ENCODE data around the gene OR51V1. TPM values are rescaled to one million over a fixed set of nuclear protein-coding genes. Genes with fewer than 3 reads are reported as not detected.

Gene OR51V1
- polyA plus RNA-seq, 2 of the 4 experiments (the other 2 are of a cell fraction): not detected

DNA sequence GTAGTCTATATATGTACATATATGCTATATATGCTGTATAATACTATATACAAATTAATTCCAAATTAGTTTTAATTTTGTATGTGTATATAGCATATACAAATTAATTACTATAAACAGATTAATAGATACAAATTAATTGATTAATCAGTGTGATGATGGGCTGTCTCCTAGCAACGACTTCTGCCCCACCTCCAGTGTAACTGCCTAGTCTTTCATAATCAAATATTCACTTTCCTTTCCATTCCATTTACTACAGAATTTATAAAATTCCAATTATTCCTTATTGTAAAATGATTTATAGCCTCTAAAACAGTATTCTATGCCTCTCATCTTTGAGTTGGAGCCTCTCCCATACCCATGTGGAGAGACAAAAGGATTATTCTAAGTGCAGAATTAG lies 32.8 kb upstream of the OR51V1 start:
- no peak for FAIRE-seq
- CTCF ChIA-PET: no interaction called here

DNA sequence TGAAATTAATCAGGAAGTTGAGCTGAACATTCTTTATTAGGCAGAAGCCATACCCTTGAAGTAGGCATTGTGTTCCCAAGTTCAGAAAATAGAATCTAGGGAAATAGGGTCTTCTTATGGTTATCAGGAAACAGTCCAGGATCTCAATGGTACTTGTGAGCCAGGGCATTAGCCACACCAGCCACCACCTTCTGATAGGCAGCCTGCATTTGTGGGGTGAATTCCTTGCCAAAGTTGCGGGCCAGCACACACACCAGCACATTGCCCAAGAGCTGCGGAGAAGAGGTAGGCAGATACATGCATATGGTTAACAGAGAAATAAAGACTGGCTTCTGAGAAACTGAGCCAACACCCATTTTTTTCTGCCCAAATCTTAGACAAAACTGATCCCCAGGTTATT lies 32.3 kb upstream of the OR51V1 start:
- Histone ChIP-seq H3K4me1 (no peaks in the 10 kb centered on the region), H3K9me3 (no peaks in the 10 kb centered on the region), H3K4me3 (no peak overlapping the region), H3K4me2 (no peak overlapping the region), H3K27ac (no peak overlapping the region)
- DNase-seq (ENCODE audit: low read depth in 1 of 2, low spot score in 1 of 2) (no peak), ATAC-seq (no peak), FAIRE-seq (no peak)
- TF ChIP-seq BCL3 (IDR thresholded peaks at IDR 0.05): no peak
- TF ChIP-seq RFX5 (IDR thresholded peaks at IDR 0.05): no peak
- no peak for TF ChIP-seq MYC (IDR thresholded peaks at IDR 0.05; ENCODE audit: borderline replicate concordance, low read length)
- POLR2A ChIA-PET: no interaction called here
- CTCF ChIA-PET: interaction anchor here (0.6 to 1.0 kb wide), 2 partner anchors 9 to 22 kb away, joined by 3 read pairs; no protein-coding TSS in a partner anchor
- WGBS (ENCODE audit: missing lambda C conversion rate): 88% methylated on average over 2 of the region's 2 CpGs

More for the DNA sequence above, 32.8 kb upstream of the OR51V1 start:
- no peak overlapping the region for H3K27ac ChIP-seq
- H3K4me2 ChIP-seq: no peak overlapping the region
- H3K9me3 ChIP-seq: no peaks in the 10 kb centered on the region
- H3K4me3 ChIP-seq: no peak overlapping the region
- POLR2A ChIA-PET: no interaction called here
- ATAC-seq (no peak), DNase-seq (ENCODE audit: low read depth in 1 of 2, low spot score in 1 of 2) (no peak)
- WGBS (ENCODE audit: missing lambda C conversion rate): 2% methylated on average over 1 of the region's 1 CpG
- H3K4me1 ChIP-seq: no peaks in the 10 kb centered on the region
- TF ChIP-seq, protein P1, sequence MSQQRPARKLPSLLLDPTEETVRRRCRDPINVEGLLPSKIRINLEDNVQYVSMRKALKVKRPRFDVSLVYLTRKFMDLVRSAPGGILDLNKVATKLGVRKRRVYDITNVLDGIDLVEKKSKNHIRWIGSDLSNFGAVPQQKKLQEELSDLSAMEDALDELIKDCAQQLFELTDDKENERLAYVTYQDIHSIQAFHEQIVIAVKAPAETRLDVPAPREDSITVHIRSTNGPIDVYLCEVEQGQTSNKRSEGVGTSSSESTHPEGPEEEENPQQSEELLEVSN (IDR thresholded peaks at IDR 0.05; ENCODE audit: borderline replicate concordance, low read depth): no peak
- TF ChIP-seq NPAS2 (CRISPR knock-in tag; IDR thresholded peaks at IDR 0.05; ENCODE audit: borderline replicate concordance) (no peak), HMGXB4 (CRISPR knock-in tag; IDR thresholded peaks at IDR 0.05; ENCODE audit: borderline replicate concordance) (no peak), CHD2 (IDR thresholded peaks at IDR 0.05; ENCODE audit: low read length, partially characterized antibody) (no peak), ZSCAN20 (CRISPR knock-in tag; IDR thresholded peaks at IDR 0.05) (no peak), HOXB5 (CRISPR knock-in tag; IDR thresholded peaks at IDR 0.05) (no peak), PBX3 (IDR thresholded peaks at IDR 0.05) (no peak), MAFK (IDR thresholded peaks at IDR 0.05; ENCODE audit: partially characterized antibody) (no peak), FOSB (CRISPR knock-in tag; IDR thresholded peaks at IDR 0.05) (no peak), RARB (CRISPR knock-in tag; IDR thresholded peaks at IDR 0.05) (no peak)

DNA sequence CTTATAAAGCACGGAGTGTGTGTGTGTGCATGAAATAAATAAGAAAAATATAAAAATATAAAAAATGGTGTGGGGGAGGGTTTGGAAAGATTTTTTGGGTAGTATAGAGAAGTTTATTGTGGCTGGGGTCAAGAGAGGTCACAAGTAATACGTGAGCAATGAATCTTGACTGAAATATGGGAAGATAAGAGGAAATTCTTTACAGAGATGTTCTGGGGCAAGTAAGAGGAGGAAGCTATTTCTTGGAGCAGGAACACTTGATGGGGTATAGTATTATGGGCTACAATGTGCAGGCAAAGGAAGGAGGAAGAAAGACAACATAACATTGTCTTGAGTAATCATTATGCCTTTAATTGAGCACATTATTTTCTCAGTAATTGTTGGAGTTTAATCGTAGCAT lies 31.7 kb upstream of the OR51V1 start:
- no peak for ATAC-seq
- FAIRE-seq: no peak
- TF ChIP-seq RAD21 (conservative IDR thresholded peaks at IDR 0.05 in 1 of 2, IDR thresholded peaks at IDR 0.05 in 1 of 2) (no peak), TFCP2L1 (CRISPR knock-in tag; IDR thresholded peaks at IDR 0.05) (no peak), RCOR1 (IDR thresholded peaks at IDR 0.05; ENCODE audit: low read depth, low read length) (no peak), BCL3 (IDR thresholded peaks at IDR 0.05) (no peak), HOXB5 (CRISPR knock-in tag; IDR thresholded peaks at IDR 0.05) (no peak), FOXS1 (CRISPR knock-in tag; IDR thresholded peaks at IDR 0.05) (no peak), KDM1A (IDR thresholded peaks at IDR 0.05; ENCODE audit: low read depth) (no peak), ZNF302 (CRISPR knock-in tag; IDR thresholded peaks at IDR 0.05) (no peak), JUNB (IDR thresholded peaks at IDR 0.05) (no peak), RARB (CRISPR knock-in tag; IDR thresholded peaks at IDR 0.05) (no peak), HMGXB4 (CRISPR knock-in tag; IDR thresholded peaks at IDR 0.05; ENCODE audit: borderline replicate concordance) (no peak)
- TF ChIP-seq, protein P2, sequence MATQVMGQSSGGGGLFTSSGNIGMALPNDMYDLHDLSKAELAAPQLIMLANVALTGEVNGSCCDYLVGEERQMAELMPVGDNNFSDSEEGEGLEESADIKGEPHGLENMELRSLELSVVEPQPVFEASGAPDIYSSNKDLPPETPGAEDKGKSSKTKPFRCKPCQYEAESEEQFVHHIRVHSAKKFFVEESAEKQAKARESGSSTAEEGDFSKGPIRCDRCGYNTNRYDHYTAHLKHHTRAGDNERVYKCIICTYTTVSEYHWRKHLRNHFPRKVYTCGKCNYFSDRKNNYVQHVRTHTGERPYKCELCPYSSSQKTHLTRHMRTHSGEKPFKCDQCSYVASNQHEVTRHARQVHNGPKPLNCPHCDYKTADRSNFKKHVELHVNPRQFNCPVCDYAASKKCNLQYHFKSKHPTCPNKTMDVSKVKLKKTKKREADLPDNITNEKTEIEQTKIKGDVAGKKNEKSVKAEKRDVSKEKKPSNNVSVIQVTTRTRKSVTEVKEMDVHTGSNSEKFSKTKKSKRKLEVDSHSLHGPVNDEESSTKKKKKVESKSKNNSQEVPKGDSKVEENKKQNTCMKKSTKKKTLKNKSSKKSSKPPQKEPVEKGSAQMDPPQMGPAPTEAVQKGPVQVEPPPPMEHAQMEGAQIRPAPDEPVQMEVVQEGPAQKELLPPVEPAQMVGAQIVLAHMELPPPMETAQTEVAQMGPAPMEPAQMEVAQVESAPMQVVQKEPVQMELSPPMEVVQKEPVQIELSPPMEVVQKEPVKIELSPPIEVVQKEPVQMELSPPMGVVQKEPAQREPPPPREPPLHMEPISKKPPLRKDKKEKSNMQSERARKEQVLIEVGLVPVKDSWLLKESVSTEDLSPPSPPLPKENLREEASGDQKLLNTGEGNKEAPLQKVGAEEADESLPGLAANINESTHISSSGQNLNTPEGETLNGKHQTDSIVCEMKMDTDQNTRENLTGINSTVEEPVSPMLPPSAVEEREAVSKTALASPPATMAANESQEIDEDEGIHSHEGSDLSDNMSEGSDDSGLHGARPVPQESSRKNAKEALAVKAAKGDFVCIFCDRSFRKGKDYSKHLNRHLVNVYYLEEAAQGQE (IDR thresholded peaks at IDR 0.05): no peak

More for the DNA sequence above, 31.7 kb upstream of the OR51V1 start:
- Histone ChIP-seq H3K27ac (no peak overlapping the region), H3K9me3 (no peaks in the 10 kb centered on the region), H3K4me1 (no peaks in the 10 kb centered on the region), H3K4me3 (no peak overlapping the region), H3K4me2 (no peak overlapping the region)
- no peak for DNase-seq (ENCODE audit: low read depth in 1 of 2, low spot score in 1 of 2)
- CTCF ChIA-PET: interaction anchor here (0.6 to 1.0 kb wide), 2 partner anchors 10 to 21 kb away, joined by 3 read pairs; no protein-coding TSS in a partner anchor
- POLR2A ChIA-PET: no interaction called here
- WGBS (ENCODE audit: missing lambda C conversion rate): 27% methylated on average over 3 of the region's 3 CpGs
